HG02571 (cell line): ENCODE data around the gene DNAI4.

Experiments used
- ATAC-seq: cut with Tn5 transposase; IDR thresholded peaks from one replicate; pipeline ENCODE4 v1.9.1; 2021; ENCODE audit warnings: mild to moderate bottlenecking, moderate library complexity; ENCODE audit not compliant: unreplicated experiment

The DNAI4 gene

DNA sequence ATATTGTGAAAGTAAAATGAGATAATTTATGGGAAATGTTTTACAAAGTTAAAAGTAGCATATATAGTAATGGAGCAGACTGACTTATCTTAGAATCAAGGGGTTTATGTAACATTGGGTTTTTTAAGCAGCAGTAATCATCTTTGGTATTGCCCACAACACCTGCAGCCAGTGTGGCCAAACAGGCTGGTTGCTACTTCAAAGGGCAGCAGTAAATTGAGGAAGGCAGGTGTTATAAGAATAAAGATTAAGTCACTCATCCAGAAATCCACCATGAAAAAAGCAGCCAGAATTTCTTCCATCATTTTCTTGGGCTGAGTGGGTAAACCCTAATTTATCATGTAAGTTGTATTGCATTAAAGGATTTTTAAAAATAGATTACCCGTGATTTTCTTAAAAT is 155.7 kb downstream of the DNAI4 start:
- no peak for ATAC-seq

GRCh38 chr1:66767626-66768025 is 157.0 kb downstream of the DNAI4 start:
- no peak for ATAC-seq

- ATAC-seq = no peak
These were observed 159.6 kb downstream of the DNAI4 start for GRCh38 chr1:66764994-66765578.
